ENCODE results near the gene CCER1.

Gene CCER1

GRCh38 chr12:90965204-90965603 is 10.2 kb upstream of the CCER1 start:
- DNase-seq (ENCODE audit: low read depth, low spot score): no peak

DNA sequence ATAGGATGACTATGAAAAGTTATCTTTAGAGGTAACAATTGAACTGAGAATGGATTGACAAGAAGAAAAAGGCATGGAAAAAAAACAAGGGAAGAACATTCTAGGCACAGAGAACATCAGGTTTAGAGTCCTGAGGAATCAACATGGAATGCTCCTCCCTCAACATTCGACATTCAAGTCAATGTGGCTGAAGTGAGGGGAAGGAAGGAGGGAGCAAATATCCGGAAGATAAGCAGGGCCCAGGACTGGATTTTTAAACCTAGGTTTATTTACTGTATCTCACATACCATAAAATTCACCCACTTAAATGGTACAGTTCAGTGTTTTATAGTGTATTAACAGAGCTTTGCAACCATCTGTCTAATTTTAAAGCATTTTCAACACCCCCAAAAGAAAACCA is 9.6 kb upstream of the CCER1 start:
- no peak for DNase-seq (ENCODE audit: low read depth, low spot score)

DNA sequence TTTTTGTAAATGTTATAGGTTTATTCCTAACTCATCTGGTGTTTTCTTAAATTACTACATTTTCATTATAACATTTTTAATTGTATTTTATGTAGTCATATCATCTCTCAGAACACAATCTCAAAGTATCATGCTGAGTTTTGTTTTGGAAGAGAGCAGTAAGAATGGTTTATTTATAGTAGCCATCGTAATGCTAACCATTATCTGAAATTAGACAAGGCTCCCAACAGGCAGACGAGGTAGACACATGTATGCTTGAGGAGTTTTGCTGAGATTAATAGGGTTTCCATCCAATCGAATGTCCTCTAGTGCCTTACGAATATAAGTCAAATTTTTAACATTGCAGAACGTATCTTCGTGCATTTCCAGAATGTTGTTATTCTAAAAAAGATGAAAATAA is 9.0 kb upstream of the CCER1 start:
- DNase-seq (ENCODE audit: low read depth, low spot score): no peak

DNA sequence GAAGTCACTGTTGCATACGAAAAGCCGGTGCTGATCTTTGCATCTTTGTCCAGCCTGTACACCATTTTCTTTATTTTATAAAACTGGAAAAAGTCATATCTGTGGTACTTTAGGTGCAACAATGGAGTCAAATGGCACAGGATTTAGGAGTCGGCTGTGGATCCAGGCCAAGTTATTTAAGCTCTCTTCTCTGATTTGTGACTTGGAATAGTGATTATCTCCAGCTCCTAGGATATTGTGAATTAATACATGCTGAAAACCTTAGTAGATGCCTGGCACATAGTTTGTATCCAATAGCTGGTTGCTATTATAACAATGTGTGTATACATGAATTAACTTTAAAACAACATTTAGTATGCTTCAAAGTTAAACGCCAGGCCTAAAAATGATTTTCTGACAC is 6.2 kb upstream of the CCER1 start:
- no peak for DNase-seq (ENCODE audit: low read depth, low spot score)

DNA sequence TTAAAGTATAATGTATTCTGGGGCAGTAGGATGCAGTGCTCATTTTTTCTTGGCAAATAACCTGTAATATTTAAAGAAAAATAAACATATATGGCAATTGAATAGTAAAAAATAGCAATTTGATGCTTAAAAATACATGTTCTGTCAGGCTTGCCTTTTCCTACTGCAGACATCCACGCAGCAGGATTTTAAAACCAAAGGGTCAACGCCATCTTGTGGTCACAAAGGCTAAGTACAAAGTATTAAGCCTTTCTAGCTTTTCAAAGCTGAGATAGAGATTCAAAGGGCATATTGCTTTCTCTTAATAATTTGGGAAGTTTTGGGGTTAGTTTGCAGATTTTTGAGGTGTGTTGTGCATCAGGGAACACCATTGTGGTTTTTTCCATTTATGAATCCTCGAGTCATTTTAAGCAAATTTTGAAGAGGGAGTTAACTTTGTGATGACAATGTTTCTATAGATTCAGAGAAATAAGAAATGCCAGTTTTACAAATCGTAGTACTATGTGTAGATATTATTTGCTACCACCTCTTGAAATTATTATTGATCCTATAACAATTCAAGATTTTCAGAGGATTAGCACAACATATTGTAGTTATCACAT is 4.7 kb upstream of the CCER1 start:
- DNase-seq (ENCODE audit: low read depth, low spot score): no peak

DNA sequence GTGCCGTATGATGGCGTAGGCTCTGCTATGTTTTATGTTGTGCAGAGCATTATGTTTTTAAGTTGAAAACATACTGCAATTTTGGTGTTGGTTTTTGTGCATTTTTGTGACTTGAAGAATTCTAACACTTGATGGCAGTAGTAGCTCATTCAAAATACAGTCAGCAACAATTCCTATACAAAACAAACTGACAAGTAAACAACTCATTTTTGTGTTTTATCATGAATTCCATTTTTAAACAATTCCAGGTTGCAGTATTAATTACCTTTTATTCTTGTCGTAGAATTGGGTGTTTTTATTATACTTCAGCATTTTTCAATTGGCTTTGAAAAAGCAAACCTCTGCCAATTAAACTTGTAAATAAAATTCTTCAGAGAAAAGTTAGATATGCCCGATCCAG is 4.1 kb upstream of the CCER1 start:
- DNase-seq (ENCODE audit: low read depth, low spot score): no peak

DNA sequence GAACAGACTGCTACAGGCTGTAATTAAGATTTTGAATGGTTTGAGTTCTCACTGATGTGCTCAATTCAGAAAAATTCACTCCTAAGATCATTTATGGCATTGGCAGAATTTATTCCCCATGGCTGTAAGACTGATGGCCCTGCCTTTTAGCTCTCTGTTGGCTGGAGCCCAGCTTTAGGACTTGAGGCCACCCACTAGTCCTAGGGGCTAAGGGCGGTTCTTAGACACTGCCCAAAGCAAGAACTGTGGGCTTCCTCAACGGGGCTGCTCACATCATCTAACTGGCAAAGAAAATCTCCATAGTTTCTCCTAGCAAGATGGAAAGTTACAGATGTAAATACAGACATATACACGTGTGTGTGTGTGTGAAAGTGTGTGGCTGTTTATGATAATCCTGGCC is 3.4 kb upstream of the CCER1 start:
- no peak for DNase-seq (ENCODE audit: low read depth, low spot score)

GRCh38 chr12:90954428-90954827 is 548 bp downstream of the CCER1 start:
- no peak for DNase-seq (ENCODE audit: low read depth, low spot score)

DNA sequence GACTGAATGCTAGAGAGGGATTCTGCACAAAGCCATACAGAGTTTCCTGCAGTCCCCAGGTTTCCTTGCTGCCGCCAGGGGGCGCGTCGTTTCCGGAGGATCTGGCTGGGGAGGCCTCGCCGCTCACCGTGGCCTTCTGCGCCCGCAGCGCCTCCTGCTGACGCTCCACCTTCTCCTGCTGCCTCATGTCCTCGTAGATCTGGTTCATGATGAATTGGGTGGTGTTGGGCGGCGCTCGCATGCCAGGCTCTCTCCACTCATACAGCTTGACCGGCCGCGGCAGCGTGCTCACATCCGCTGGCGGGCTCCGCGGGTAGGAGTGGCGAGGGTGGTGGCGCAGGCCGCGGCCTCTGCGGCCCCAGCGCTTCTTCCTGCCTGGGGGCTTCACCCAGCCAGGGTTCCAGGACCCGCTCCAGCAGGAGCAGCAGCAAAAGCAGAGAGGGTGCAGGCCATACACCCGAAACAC is 987 bp downstream of the CCER1 start:
- peak; percentile 75 for DNase-seq (ENCODE audit: low read depth, low spot score)

DNA sequence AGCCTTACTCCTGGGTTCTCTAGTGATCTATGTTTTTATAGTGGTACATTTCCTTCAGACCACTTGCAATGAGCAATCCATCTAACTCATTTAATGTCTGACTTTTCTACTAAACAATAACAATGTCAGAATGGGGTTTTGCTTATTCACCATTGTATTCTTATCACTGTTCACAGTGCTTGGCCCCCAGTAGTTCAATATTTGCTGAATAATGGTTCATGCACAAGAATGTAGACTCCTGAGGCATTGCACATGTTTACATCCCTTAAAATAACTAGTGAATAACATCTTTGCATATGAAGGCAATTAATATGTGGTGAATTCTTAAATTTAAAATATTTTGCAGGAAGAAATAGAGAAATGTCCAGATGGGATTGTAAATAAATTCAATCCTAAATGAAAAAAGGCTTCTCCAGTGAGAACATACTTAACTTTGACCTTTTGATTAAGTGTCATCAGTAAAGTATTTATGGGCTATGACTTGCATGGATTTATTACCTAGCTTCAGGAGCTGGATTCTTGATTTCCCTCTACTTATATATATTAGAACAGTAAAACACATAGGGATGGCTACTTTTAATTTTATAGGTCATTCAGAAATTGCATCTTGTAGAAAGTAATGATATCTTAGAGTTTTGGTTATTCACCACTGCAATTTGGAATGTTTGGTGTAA is 3.4 kb downstream of the CCER1 start:
- DNase-seq (ENCODE audit: low read depth, low spot score): no peak

GRCh38 chr12:90947869-90948268 is 7.1 kb downstream of the CCER1 start:
- DNase-seq (ENCODE audit: low read depth, low spot score): no peak

DNA sequence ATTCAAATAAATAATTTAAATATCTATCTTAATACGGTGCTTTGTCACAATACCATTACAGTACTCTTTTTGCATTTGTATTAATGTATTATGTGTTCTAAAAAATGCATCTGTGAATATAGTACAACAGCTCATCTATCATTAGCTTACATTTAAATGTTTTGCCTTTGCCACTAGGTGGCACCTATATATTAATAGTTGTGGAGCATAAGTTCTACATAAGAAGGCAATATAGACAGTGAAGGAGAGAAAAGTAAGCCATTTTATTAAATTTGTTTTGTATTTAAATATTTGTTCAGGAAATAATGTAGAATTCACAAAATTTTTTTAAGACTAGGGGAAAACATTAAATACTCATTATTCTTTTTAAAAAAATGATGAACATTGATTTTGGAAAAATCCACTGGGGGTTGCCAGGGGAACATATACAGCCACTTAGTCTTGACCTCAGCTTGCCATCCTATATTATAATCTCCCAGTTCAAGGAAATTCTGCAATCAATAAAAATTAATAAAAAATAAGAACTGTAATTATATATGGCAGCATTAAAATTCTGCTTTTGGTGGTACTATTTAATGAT is 9.8 kb downstream of the CCER1 start:
- DNase-seq (ENCODE audit: low read depth, low spot score): no peak

DNA sequence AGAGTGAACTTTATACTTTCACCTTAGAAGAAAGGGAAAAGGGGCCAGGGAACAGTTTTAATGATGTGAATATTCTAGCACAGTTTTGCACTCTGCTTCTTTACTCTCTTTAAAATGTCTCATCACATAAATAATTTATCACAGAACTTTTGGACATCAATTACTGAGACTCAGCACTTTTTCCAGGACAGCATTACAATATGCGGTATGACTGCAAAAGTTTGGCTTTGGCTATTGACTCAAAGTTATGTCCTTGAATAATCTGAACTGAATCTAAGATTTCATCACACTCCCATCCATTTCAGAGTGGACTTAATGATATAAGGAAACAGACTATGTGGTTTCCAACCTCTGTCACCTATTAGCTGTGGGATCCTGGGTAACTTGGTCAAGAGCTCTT is 11.7 kb downstream of the CCER1 start:
- DNase-seq (ENCODE audit: low read depth, low spot score): no peak

DNA sequence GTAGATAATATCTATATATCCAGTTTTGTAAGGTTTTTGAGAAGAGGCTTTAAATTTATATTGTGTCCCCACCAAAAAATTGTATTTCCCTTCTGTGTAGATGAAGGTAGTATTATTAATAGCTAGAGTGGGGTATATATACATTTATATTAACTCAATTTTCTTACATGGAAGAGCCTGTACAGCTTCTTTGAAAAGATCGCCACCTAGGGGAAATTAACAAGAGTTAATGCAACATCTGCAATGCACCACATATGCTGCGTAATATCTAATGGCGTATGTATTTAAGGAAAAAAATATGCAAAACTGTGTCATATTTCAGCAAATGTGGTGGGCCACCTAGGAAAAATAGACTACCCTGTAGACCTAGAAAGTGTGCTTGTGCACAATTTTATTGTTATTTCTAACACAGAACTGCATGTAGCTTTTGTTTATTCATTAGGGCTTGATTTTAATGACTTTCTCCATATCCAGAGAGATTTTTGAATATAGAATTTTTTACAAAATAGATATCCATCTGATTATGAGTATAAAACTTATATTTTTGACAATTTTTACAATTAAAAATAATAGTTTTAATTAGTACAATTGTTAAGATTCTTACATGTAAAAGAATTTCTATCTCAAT is 14.0 kb downstream of the CCER1 start:
- no peak for DNase-seq (ENCODE audit: low read depth, low spot score)

DNA sequence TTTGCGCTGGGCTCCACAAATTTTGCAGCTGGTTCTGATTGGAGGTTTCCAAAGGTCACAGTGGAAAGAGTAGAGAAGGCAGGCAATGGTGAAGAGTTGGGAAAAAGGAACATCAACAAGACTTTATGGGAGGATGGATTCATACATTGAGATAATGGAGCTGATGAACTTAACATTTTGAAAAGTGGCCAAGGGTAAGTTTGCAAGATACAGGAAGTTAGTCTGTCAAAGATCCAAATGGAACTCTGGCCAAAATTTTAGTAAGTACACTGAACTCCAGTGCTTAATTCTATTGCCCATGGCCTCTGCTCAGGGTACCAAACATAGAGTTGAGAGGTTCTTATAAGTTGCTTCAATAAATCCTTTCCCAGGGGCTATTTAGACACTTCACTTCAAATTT is 15.6 kb downstream of the CCER1 start:
- no peak for DNase-seq (ENCODE audit: low read depth, low spot score)

DNA sequence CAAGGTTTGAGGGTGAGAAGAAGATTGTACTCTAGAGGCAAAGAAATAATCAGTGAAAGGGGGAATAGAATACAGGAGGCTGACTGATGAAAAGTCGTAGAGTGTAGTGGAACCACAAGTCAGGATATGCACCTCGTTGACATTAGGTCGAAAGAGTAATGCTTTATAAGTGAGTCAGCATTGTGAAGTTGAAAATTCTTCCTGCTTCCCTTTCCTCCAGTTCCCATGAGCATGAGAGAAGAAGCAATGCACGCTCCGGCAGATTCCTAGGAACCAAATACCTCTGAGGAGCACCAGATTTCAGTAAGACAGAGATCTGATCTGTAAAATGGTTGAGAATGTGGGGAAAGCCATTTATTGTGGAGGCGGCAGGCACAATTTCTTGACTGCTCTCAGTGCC is 16.5 kb downstream of the CCER1 start:
- DNase-seq (ENCODE audit: low read depth, low spot score): no peak

- DNase-seq (ENCODE audit: low read depth, low spot score): no peak
These were observed 17.3 kb downstream of the CCER1 start for GRCh38 chr12:90937651-90938050.

DNA sequence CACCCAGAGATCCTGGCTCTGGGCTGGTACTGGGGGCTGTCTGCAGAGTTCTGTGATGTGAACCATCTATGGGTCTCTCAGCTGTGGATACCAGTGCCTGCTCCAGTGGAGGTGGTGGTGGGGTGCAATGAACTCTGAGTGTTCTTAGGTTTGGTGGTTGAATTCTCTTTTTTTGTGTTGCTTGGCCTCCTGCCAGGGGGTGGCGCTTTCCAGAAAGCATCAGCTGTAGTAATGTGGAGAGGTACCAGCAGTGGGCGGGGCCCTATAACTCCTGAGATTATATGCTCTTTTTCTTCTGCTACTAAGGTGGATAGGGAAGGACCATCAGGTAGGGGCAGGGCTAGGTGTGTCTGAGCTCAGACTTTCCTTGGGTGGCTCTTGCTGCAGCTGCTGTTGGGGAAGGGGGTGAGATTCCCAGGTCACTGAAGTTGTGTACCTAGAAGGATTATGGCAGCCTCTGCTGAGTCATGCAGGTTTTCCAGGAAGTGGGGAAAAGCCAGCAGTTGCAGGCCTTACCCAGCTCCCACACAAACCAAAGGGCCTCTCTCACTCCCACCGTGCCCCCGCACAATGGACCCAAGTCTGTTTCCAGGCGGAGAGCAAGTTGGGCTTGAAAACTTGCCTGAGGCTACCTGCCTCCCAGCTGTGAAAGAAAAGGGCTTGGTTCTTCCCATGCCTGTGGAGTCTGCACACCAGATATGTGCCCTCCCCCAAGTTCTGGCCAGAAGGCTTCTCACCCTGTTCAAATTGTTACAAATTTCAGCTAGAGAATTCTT is 18.6 kb downstream of the CCER1 start:
- DNase-seq (ENCODE audit: low read depth, low spot score): peak; percentile 84

DNA sequence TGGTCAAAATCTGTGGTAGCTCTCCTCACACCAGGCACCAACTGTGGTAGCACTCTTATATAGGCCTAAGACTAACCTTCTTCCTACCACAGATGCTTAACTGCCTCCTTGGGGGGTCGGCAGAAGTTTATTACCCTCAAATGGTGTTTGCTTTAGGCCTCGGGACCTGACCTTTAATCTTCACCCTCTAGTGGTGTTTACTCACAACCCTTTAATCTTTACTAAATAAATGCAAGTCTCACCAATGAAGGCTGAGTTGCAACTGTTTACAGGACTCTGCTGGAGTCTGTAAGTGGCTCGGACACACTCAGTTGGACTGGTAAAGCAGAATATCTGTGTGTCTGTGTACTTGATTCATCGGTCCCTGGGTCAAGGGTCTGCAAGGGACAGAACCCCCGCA is 29.4 kb downstream of the CCER1 start:
- peak; percentile 21 for DNase-seq (ENCODE audit: low read depth, low spot score)

DNA sequence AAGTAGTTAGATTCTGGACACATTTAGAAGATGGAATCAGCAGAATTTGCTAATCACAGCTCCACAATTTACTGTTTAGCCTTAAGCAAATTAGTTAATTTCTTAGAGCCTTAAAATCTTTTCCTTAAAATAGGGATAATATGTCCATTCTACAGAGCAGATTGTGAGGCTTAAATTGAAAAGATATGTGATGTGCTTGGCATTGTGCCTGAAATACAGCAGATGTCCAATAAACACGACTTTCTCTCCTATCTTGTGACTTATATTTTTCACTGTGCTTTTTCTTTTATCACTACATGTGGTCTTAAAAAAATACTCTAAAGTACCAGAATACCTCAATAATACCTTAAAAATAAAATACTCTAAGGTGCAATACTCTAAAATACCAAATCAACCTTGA is 30.6 kb downstream of the CCER1 start:
- DNase-seq (ENCODE audit: low read depth, low spot score): no peak

DNA sequence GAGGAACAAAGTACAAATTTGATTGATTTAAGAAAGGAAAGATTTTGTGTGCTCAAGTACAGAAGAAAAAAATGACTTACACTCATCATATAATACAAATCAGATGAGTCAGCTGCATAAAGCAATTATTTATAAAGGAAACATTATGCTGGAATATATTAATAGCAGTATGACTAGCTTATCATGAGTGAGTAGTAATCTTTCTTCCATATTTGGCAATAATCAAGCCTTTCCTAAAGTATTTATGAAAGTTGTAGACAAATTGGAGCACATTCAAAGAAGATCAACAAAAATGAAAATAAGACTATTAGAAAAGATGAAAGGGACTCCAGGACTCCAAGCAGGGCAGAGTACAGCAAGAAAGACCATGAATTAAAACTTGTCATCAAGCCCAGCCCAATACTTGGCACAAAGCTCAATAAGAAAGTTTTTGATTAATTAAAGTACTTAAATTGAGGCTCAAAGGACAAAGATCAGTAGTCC is 32.8 kb downstream of the CCER1 start:
- no peak for DNase-seq (ENCODE audit: low read depth, low spot score)

GRCh38 chr12:90921536-90921935 is 33.4 kb downstream of the CCER1 start:
- no peak for DNase-seq (ENCODE audit: low read depth, low spot score)
